AG09309 (cell line): Measurements from ENCODE around the gene BTNL2.

Experiments used
- DNase-seq: peaks from one replicate; pipeline ENCODE4 v3.0.0-alpha.2; 2010; ENCODE audit warnings: low read depth
- H3K4me3 ChIP-seq: 2 replicates; pipeline ENCODE4 v1.5.1; 2011; ENCODE audit warnings: mild to moderate bottlenecking, low read depth, low read length, moderate library complexity; ENCODE audit not compliant: control insufficient read depth
- TF ChIP-seq, protein P1 (sequence below): IDR thresholded peaks from 2 replicates; pipeline ENCODE4 v1.5.1; 2011; ENCODE audit warnings: mild to moderate bottlenecking, low read depth, low read length, inconsistent platforms; ENCODE audit not compliant: insufficient read depth, control insufficient read depth; ENCODE audit errors: missing control alignments

The BTNL2 gene

DNA sequence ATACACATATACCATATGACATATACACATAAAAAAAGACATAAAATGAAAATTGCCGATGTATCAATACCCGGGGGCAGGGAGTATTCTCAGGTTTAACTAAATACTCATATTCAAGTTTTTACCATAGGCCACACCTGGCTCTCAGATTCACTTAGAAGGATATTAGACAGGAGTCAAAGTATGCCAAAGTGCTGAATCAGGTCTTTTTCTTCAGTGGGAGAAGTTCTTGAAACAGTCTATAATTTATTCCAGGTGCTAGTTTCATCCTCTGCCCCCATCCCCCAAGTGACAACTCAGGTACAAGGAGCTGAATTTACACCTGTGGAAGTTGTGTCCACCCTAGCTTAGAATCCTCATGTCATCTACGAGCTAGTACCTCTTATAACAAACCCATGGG is 24.2 kb upstream of the BTNL2 start:
- DNase-seq: no peak
- no peak overlapping the region for H3K4me3 ChIP-seq
- TF ChIP-seq, protein P1, sequence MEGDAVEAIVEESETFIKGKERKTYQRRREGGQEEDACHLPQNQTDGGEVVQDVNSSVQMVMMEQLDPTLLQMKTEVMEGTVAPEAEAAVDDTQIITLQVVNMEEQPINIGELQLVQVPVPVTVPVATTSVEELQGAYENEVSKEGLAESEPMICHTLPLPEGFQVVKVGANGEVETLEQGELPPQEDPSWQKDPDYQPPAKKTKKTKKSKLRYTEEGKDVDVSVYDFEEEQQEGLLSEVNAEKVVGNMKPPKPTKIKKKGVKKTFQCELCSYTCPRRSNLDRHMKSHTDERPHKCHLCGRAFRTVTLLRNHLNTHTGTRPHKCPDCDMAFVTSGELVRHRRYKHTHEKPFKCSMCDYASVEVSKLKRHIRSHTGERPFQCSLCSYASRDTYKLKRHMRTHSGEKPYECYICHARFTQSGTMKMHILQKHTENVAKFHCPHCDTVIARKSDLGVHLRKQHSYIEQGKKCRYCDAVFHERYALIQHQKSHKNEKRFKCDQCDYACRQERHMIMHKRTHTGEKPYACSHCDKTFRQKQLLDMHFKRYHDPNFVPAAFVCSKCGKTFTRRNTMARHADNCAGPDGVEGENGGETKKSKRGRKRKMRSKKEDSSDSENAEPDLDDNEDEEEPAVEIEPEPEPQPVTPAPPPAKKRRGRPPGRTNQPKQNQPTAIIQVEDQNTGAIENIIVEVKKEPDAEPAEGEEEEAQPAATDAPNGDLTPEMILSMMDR: no peak

DNA sequence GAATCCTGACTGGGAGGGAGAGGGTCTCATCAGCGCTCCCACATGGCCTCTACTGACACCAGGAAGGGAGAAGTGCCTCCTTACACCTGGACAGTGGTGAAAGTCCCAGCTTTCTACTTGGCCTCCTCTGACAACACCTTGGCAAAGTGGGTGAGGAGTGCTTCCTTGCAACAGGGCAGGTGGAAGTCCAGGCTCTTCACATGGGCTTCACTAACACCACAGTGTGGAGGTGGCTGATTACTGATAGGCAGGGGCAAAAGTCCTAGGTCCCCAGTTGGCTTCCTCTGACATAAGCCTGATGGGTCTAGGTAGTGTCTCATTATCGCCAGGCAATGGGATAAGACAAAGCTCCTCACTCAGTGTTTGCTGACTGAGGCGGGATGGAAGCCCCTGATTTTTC is 23.2 kb upstream of the BTNL2 start:
- TF ChIP-seq, protein P1: no peak
- DNase-seq: no peak
- H3K4me3 ChIP-seq: no peak overlapping the region

DNA sequence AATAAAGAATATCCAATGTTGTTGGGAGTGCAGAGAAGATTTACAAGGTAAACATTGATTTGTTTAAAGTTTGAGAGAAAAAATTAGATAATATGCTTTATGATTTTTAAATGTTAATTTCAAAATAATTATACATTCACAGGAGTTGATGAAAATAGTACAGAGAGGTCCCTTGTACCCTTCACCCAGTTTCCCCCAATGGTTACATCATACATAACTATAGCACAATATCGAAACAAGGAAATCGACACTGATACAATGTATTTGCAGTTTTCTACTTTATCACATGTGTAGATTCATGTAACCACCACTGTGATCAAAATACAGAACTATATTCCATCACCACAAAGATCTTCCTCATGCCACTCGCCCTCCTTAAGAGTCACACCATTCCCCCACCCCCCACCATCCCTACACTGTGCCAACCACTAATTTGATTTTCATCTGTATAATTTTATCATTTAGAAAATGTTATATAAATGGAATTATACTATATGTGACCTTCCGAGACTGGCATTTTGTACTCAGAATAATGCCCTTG is 21.0 kb upstream of the BTNL2 start:
- no peak for DNase-seq
- TF ChIP-seq, protein P1: no peak
- H3K4me3 ChIP-seq: no peak overlapping the region

DNA sequence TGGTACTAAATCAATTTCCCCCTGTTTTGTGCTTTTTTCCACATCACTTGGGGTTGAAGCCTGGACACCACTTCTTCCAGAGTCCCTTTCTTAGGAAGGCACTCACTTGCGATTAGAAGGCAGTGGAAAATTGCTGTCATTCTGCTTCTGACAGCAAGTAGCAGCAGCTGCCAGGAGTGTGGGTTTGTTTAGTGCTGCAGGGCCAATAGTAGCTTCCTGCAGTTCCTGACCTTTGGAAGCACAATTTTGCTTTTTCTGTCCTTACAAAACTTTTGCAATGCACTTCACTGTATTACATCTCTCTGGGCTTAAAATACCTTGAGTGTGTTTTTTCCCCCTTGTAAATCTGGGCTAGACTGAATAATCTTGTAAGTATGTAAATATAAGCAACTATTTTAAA is 20.2 kb upstream of the BTNL2 start:
- TF ChIP-seq, protein P1: no peak
- no peak for DNase-seq
- H3K4me3 ChIP-seq: no peak overlapping the region

DNA sequence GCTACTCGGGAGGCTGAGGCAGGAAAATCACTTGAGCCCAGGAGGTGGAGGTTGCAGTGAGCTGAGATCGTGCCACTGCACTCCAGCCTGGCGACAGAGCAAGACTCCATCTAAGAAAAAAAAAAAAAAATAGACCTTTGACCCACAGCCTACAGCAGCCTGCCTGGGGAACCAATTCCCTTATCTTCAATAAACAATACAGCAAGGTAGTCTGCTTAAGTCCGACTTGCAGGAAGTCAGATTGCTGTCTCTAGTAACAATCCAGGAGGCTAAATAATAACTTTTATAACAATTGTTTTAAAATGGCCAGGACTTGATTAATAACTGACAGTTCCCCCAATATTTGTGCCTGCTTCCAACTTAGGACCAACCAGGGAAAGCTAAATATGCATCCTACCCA is 19.4 kb upstream of the BTNL2 start:
- no peak for DNase-seq
- TF ChIP-seq, protein P1: no peak
- H3K4me3 ChIP-seq: no peak overlapping the region

DNA sequence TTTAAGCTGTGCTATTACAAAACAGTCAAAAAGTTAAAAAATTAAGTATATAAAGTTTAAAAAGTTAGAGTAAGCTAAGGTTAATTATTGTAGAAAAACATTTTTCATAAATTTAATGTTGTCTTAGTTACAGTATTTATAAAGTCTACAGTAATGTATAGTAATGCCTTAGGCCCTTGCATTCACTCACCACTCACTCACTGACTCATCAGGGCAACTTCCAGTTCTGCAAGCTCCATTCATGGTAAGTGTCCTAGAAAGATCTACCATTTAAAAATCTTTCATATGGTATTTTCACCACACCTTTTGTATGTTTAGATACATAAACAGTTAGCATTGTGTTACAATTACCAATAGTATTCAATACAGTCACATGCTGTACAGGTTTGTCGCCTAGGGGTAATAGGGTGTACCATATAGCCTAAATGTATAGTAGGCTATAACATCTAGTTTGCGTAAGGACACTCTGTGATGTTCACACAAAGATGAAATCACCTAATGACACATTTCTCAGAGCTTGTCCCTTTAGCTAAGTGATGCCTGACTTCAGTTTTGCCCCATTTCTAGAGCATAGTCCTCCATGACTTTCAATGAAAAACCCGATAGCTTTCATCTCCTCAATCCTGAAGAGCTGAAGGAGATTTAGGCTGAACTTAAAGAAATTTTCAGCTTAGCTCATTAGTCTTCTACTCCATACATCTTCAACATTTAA is 17.8 kb upstream of the BTNL2 start:
- TF ChIP-seq, protein P1: no peak
- no peak overlapping the region for H3K4me3 ChIP-seq
- no peak for DNase-seq
